Kidney capillary endothelial cell (primary cell): Measurements from ENCODE around the gene MICAL3.

Source experiments
- DNase-seq: peaks from one replicate; pipeline ENCODE4 v3.0.0-alpha.2; 2018; ENCODE audit warnings: low spot score

The MICAL3 gene

DNA sequence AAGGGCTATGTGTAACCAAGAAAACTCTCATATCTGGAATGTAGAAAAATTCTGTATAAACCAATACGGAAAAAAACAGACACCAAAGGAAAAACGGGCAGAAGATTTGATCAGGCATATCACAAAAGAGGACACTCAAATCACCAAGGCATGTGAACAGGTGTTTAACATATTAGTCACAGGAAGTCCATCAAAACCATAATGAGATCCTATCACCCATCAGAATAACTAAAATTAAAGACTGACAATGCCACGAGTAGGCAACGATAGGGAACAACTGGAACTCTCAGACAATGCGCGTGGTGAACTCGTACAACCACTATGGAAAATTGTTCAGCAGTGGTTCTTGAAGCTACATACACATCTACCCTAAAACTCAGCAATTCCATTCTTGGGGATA is 94.5 kb downstream of the MICAL3 start:
- DNase-seq = no peak

- no peak for DNase-seq
Measured at GRCh38 chr22:17928391-17928790, 96.0 kb downstream of the MICAL3 start.

DNA sequence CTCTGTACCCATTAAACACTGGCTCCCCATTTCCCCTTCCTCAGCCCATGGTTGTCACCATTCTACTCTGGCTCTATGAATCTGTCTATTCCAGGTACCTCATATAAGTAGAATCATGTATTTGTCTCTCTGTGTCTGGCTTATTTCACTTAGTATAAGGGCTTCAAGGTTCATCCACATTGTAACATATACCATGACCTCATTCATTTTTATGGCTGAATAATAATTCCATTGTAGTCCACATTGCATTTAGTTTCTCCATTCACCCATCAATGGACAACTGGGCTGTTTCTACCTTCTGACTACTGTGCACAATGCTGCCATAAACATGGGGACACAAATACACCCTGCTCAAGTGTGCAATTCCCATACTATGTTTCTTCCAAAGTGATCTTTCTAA is 97.3 kb downstream of the MICAL3 start:
- no peak for DNase-seq

DNA sequence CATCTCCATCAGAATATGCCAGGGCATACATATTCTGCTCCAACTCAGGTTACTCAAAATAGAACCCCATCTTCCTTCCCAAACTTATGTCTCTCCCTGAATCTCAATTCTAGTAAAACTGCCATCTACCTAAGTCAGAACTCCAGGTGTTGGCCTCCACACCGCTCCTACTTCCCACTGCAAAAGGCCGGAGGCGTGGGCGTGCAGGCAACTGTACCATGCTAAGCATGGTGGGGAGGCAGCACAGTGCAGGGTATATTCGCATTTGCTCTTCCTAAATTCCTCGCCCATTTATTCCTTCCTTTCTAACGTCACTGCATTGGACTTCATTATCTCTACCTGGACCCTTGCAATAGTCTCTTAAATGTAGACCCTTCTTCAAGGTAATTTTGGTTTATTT is 97.8 kb downstream of the MICAL3 start:
- no peak for DNase-seq

- DNase-seq = no peak
Measured at GRCh38 chr22:17925431-17925841, 98.9 kb downstream of the MICAL3 start.

DNA sequence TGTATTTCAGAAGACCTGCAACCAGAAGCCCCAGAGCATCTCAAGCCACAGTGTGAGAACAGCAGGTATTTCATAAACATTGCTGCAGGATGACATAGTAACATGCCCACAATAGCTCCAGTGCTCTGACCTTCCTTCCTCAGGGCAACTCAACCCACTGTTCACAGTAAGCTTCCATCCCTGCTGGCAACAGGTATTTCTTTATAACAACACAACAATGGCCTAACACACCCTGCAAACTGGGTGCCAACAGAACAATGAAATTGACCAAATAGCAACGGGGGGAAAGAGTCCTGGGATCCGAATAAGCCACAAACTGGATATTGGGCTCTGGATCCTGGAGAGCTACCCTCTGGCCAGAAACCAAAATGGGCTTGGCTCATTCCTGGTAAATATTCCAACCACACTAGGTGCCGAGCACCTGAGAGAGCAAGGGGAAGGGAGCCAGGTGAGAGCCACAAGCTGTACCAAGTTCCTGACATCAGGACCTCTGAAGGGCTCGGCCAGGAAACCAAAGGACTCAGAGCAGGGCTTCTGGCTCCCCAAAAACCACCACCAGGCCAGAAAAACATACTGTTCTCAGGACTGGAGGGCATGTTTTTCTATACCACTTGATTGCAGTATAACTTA is 99.5 kb downstream of the MICAL3 start:
- peak; percentile 12 for DNase-seq

- DNase-seq = no peak
Measured at GRCh38 chr22:17924076-17924475, 100.3 kb downstream of the MICAL3 start.

DNA sequence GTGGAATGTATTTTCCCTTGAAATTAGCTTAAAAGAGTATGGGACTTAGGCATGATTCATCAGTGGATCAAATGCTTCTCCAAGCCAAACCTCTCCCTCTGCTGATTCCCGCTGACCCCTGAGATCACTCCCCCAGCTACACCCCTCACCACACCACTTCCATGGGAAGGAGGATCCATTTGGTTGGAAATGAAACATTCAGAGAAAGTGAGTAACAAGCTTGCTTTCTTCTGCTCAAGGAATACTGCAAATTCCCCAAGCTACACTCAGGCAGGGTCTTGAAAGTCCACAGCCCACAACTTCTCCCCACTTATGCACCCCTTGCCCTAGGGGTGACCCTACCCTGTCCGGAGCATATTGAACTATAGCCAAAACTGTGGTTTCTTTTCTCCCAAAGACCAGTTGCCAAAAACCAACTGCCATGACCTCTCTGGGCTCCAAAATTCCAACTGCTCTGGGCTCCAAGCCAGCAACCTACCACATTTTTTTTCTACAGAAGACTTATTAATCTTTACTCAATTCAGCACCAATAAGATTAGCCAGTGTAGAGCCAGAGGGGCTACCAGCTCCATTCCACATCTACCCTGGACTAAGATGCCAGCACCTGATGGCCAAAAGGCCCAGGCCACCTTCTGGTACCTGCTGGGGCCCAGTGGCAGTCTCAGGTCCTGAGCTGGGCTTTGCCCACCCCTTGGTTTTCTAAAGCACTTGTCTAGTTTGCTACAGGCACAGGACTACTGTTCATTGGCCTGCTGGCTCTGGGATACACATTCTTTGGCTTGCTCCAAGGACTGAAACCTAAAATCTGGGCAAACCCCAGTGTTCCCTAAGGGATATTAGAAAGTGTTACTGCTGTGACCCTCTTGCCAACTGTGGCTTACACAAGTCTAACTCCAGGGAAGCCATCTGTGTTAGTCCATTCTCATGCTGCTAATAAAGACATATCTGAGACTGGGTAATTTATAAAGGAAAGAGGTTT is 101.1 kb downstream of the MICAL3 start:
- no peak for DNase-seq

- no peak for DNase-seq
Measured at GRCh38 chr22:17921871-17922821, 102.2 kb downstream of the MICAL3 start.

DNA sequence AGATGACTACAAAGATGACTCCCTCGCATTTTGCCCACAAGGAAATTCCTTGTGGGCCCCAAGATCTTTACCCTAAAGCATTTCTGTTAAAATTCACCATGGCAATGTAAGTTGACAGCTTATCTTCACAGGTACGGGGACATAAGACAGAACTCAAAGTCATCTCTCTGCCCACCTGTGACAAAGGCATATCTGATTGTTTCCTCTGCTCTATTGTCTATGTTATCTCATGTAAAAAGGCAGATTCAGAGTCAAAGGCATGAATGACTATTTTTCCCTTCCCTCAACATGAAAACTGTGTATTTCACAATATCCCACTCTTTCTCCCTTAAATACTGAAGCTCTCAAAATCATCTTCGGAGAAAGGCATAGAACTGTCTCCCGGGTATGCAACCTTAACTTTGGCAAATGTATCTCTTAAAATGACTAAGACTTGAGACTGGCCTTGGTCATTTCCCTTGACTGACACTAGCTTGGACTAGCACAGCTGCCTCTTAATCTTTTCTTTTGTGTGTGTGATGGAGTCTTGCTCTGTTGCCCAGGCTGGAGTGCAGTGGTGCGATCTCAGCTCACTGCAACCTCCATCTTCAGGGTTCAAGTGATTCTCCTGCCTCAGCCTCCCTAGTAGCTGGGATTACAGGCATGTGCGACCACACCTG is 103.2 kb downstream of the MICAL3 start:
- DNase-seq = no peak

DNA sequence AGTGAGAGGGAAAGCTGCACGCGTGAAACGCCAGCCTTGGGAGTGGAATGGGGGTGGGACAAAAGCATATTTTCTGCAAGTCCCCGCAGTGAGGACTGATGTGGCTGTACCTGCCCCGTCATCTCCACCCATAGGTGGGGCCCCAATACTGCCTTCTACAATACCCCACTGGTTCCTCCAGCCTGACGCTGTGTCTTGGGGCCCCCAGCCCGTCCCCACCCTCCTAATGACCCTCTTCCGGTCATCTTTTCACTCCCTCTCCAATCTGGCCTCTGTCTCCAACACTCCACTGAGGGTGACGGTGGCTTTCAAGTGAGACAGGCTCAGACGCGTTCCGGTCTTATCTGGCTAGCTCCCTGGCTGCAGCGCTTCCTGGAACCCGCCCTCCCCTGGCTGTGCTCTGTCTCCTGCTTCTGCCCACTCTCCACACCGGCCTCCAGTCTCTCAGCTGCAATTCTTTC is 104.2 kb downstream of the MICAL3 start:
- DNase-seq = peak; percentile 68

DNA sequence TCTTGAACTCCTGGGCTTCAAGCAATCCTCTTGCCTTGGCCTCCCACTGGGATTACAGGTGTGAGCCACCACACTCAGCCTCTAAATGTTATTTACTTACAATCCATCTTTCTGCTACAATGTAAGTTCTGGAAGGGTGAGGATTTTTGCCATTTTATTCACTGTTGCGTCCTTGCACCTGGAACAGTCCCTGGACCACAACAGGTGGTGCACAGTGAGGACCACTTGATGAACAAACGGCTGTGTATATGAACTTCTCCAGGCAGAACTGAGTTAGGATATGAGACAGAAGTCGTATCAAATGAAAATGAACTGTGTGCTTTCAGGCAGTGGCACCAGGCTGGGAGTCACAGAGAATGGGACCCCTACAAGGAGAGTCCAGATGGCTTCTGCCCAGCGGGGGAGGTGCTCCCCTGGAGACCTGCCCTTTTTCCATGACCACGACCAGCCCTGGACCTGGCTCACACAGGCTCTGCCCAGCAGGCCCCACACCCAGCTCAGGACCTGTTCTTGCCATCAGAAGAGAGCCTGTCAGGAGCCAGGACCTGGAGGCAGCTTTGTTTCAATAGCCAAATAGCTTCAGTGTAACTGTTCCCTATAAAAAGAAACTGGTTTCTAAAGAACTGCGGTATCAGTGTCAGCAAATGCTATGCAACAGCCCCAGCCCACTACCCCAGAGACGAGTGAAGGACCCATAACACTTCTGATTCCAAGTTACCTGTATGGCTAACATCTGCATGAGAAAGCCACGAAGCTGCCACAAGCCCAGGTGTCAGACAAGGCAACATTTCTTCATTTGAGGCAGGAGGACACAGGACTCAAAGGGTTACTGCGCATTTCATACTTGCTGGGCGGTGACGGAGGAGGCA is 104.9 kb downstream of the MICAL3 start:
- DNase-seq = no peak

DNA sequence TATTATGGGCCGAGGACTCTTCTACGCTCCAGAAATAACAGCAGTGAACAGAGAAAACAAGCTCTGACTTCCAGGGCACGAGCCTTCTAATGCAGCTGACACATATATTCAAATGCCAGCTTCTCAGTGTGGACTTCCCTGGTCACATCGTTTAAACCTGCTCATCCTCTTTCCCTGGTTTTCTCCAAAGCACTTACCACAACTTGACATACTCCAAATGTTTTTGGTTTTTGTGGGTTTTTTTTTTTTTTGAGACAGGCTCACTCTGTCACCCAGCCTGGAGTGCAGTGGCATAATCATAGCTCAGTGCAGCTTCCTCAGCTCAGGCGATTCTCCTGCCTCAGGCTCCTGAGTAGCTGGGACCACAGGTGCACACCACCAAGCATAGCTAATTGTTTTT is 105.5 kb downstream of the MICAL3 start:
- DNase-seq = no peak

- no peak for DNase-seq
Measured at GRCh38 chr22:17917490-17917983, 106.8 kb downstream of the MICAL3 start.

DNA sequence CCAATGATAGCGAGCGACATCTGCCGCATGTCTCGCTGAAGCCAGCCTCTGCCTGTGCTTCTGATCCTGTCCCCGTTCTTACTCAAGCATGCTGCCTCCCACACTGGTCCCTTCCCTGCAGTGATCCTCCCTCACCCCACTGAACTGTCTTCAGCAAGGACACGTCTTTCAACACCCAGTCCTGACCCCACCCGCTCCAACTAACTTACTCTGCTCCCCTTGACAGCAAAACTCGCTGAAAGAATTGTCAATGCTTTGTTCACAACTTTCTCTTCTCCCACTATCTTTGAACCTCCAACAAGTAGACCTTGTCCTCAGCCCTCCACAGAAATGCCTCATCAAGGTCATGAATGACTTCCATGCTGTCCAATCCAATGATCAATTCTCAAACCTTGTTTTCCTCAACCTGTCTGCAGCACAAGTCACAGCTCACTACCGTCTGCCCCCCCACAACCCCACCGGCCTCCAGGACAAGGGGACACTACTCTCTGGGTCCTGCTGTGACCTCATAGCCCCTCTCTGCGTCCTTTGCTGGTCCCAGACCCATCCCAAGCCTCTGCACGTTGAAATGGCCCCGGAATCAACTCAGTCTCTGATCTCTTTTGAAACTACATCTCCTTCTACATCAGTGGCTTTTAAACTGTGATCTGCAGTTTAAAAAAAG is 108.0 kb downstream of the MICAL3 start:
- DNase-seq = no peak

DNA sequence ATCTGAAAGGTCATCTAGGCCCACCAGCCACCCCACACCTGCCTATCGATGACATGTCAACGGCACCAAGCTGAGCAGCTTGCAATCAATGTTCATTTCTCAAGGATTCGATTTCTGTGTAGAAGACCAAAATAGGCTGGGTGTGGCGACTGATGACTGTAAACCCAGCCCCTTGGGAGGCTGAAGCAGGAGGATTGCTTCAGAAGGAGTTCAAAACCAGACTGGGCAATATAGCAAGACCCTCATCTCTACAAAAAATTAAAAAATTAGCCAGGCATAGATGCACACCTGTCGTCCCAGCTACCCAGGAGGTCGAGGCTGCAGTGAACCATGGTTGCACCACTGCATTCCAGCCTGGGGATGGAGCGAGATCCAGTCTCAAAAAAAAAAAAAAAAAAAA is 108.7 kb downstream of the MICAL3 start:
- DNase-seq = no peak

DNA sequence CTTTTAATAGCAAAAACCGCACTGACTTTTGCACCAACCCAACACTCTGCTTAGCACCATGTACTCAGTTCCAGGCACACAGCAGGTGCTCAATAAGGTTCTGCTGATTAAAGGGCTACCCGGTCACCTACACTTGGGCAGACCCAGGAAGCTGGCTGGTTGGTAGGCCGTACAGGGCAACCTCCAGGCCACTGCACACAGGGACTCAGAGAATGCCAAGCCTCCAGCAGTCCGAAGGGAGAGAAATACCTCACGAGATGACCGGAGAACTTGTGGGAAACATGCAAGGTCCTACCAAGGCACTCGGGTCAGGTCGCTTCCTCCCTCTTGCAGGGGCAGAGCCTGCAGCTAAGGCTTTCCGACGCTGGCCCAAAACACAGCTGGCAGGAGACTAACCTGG is 109.2 kb downstream of the MICAL3 start:
- no peak for DNase-seq

DNA sequence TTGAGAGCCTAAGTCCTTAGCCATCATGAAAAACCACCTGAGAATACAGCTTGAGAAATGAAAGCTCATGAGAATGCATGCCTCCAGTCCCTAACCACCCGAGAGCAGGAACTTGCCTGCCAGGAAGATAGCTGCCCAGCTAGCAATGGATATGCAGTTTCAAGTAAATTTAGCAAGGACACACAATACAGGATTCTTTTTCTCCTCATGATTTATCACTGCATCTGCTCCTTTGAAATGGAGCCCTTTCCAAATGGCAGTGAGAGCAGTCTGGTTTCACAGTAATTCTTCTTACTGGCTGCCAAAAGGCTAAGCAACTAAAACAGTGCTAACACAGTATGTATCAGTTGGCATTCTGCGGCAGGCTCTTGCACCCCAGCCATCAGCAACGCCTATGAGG is 109.9 kb downstream of the MICAL3 start:
- DNase-seq = no peak

DNA sequence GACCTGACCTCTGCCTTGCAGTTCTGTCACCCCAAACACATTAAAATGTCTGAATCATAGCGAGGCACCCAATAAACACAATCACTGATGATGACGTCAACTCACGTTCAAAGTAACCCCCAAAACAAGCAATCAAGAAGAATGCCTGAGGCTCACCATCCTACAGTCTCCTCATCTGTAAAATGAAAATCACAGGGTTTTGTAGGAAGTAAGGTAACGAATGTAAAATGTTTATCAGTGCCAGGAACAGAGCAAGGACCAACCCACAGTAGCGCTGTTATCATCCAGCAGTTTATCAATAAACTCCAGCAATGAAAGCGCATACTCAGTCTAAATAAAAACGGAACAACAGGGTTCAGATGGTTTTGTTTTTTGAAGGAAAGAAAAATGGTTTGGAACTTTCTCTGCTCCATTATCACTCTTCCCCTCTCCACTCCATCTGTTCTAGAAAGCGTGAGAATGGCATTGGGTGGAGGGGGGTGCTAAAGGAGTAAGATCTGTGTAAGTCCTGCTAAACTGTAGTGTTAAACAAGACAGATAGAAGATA is 110.5 kb downstream of the MICAL3 start:
- no peak for DNase-seq
